Measurements from ENCODE around the gene RBMX. TPM values are rescaled to one million over a fixed set of nuclear protein-coding genes. Genes with fewer than 3 reads are reported as not detected.
"Not testable (repeated sequence)": the region's sequence is repeated elsewhere in the genome, so short reads cannot be mapped to it uniquely, and the experiment has no call there.

Gene RBMX
- total RNA-seq, 1 experiment from 2014 or later: 379 TPM

- no peak for TF ChIP-seq ZNF317 (CRISPR knock-in tag; IDR thresholded peaks at IDR 0.05; ENCODE audit: borderline replicate concordance, low read depth)
Observed at GRCh38 chrX:136896121-136896914, 15.8 kb upstream of the RBMX start (continued).

GRCh38 chrX:136892412-136892811 is 11.9 kb upstream of the RBMX start:
- Mint-ChIP-seq H3K4me3 (no peak overlapping the region), H3K36me3 (no peaks in the 10 kb centered on the region), H3K9me3 (no peaks in the 10 kb centered on the region), H3K27me3 (ENCODE audit: low read depth) (no peaks in the 10 kb centered on the region), H3K4me1 (no peaks in the 10 kb centered on the region), H3K27ac (no peak overlapping the region)
- POLR2A ChIA-PET: interaction anchor here (1.6 kb wide), 1 partner anchor 12 kb away, joined by 7 read pairs; the partner anchor contains the start of gene RBMX
- no peak for TF ChIP-seq ZNF396 (CRISPR knock-in tag; IDR thresholded peaks at IDR 0.05; ENCODE audit: borderline replicate concordance)
- no peak for TF ChIP-seq NR1H2 (CRISPR knock-in tag; IDR thresholded peaks at IDR 0.05)
- TF ChIP-seq CDX4 (CRISPR knock-in tag; IDR thresholded peaks at IDR 0.05; ENCODE audit: borderline replicate concordance): no peak
- TF ChIP-seq AR (CRISPR knock-in tag; IDR thresholded peaks at IDR 0.05): no peak
- TF ChIP-seq JUN (CRISPR knock-in tag; IDR thresholded peaks at IDR 0.05): no peak
- TF ChIP-seq EMX1 (CRISPR knock-in tag; IDR thresholded peaks at IDR 0.05): no peak
- no peak for TF ChIP-seq NR2C2 (CRISPR knock-in tag; IDR thresholded peaks at IDR 0.05)
- no peak for TF ChIP-seq ZNF281 (CRISPR knock-in tag; IDR thresholded peaks at IDR 0.05)
- TF ChIP-seq ZNF416 (CRISPR knock-in tag; IDR thresholded peaks at IDR 0.05): no peak
- no peak for TF ChIP-seq GRHL2 (CRISPR knock-in tag; IDR thresholded peaks at IDR 0.05; ENCODE audit: insufficient replicate concordance, severe bottlenecking)
- no peak for TF ChIP-seq FOXK1 (CRISPR knock-in tag; IDR thresholded peaks at IDR 0.05)
- TF ChIP-seq USF2 (CRISPR knock-in tag; IDR thresholded peaks at IDR 0.05): no peak
- ATAC-seq: no peak
- DNase-seq (ENCODE audit: low spot score): no peak
- CTCF ChIA-PET: no interaction called here

GRCh38 chrX:136890596-136890995 is 10.1 kb upstream of the RBMX start:
- CTCF ChIA-PET; ATAC-seq; H3K9me3 Mint-ChIP-seq; DNase-seq (ENCODE audit: low spot score); H3K27ac Mint-ChIP-seq; POLR2A ChIA-PET; H3K36me3 Mint-ChIP-seq; H3K27me3 Mint-ChIP-seq (ENCODE audit: low read depth); H3K4me3 Mint-ChIP-seq; H3K4me1 Mint-ChIP-seq: not testable (repeated sequence)
